ENCODE data around the gene AFG1L. TPM values are rescaled to one million over a fixed set of nuclear protein-coding genes. Genes with fewer than 3 reads are reported as not detected.

The AFG1L gene
- total and polyA plus RNA-seq, 2 experiments from 2014 or later: 4.1 to 8.7 TPM

DNA sequence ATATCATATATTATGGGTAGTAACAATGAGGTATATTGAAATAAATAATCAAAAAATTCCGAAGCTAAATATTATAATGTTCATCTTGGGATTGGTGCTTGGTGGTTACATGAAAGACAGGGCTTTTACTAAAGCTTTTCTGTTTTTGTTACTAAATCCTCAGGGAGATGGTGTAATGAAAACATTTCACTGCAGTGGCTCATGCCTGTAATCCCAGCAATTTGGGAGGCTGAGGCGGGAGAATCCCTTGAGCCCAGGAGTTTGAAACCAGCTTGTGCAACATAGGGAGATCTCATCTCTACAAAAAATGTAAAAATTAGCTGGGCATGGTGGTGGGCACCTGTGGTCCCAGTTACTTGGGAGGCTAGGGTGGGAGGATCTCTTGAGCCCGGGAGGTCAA, 42.9 kb downstream of the AFG1L start:
- ATAC-seq (no peak), DNase-seq (ENCODE audit: low spot score) (no peak)
- Histone ChIP-seq H3K4me1 (ENCODE audit: insufficient read depth) (peaks cover 9% of the 10 kb centered on the region; the same call in 1 of the 2 replicates), H3K36me3 (ENCODE audit: insufficient read depth) (no peaks in the 10 kb centered on the region), H3K9me2 (ENCODE audit: insufficient read depth) (no peaks in the 10 kb centered on the region), H3F3A (replicated peaks; ENCODE audit: low read depth) (no peaks in the 10 kb centered on the region), H3K4me2 (no peak overlapping the region), H2AFZ (no peak overlapping the region), H3K27me3 (ENCODE audit: insufficient read depth) (no peaks in the 10 kb centered on the region), H3K4me3 (no peak overlapping the region), H3K79me2 (replicated peaks; ENCODE audit: insufficient read depth) (no peaks in the 10 kb centered on the region), H3K27ac (ENCODE audit: low read depth) (no peak overlapping the region), H4K20me1 (replicated peaks; ENCODE audit: insufficient read depth) (0 out of 2 replicates have a peak, but pooled peaks cover 4% of the 10 kb centered on the region)
- H3K36me3 Mint-ChIP-seq (ENCODE audit: low read depth): no peaks in the 10 kb centered on the region
- H3K27me3 Mint-ChIP-seq (ENCODE audit: insufficient read depth, low read depth, poor library complexity): peaks cover 4% of the 10 kb centered on the region
- TF ChIP-seq ZNF331 (CRISPR knock-in tag; IDR thresholded peaks at IDR 0.05; ENCODE audit: low read depth) (no peak), EZH2 (IDR thresholded peaks at IDR 0.05; ENCODE audit: low read depth, unreplicated experiment) (no peak), POLR2AphosphoS5 (IDR thresholded peaks at IDR 0.05; ENCODE audit: low read depth) (no peak)
- TF ChIP-seq, protein P1, sequence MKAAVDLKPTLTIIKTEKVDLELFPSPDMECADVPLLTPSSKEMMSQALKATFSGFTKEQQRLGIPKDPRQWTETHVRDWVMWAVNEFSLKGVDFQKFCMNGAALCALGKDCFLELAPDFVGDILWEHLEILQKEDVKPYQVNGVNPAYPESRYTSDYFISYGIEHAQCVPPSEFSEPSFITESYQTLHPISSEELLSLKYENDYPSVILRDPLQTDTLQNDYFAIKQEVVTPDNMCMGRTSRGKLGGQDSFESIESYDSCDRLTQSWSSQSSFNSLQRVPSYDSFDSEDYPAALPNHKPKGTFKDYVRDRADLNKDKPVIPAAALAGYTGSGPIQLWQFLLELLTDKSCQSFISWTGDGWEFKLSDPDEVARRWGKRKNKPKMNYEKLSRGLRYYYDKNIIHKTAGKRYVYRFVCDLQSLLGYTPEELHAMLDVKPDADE (IDR thresholded peaks at IDR 0.05): no peak
- TF ChIP-seq, protein P2, sequence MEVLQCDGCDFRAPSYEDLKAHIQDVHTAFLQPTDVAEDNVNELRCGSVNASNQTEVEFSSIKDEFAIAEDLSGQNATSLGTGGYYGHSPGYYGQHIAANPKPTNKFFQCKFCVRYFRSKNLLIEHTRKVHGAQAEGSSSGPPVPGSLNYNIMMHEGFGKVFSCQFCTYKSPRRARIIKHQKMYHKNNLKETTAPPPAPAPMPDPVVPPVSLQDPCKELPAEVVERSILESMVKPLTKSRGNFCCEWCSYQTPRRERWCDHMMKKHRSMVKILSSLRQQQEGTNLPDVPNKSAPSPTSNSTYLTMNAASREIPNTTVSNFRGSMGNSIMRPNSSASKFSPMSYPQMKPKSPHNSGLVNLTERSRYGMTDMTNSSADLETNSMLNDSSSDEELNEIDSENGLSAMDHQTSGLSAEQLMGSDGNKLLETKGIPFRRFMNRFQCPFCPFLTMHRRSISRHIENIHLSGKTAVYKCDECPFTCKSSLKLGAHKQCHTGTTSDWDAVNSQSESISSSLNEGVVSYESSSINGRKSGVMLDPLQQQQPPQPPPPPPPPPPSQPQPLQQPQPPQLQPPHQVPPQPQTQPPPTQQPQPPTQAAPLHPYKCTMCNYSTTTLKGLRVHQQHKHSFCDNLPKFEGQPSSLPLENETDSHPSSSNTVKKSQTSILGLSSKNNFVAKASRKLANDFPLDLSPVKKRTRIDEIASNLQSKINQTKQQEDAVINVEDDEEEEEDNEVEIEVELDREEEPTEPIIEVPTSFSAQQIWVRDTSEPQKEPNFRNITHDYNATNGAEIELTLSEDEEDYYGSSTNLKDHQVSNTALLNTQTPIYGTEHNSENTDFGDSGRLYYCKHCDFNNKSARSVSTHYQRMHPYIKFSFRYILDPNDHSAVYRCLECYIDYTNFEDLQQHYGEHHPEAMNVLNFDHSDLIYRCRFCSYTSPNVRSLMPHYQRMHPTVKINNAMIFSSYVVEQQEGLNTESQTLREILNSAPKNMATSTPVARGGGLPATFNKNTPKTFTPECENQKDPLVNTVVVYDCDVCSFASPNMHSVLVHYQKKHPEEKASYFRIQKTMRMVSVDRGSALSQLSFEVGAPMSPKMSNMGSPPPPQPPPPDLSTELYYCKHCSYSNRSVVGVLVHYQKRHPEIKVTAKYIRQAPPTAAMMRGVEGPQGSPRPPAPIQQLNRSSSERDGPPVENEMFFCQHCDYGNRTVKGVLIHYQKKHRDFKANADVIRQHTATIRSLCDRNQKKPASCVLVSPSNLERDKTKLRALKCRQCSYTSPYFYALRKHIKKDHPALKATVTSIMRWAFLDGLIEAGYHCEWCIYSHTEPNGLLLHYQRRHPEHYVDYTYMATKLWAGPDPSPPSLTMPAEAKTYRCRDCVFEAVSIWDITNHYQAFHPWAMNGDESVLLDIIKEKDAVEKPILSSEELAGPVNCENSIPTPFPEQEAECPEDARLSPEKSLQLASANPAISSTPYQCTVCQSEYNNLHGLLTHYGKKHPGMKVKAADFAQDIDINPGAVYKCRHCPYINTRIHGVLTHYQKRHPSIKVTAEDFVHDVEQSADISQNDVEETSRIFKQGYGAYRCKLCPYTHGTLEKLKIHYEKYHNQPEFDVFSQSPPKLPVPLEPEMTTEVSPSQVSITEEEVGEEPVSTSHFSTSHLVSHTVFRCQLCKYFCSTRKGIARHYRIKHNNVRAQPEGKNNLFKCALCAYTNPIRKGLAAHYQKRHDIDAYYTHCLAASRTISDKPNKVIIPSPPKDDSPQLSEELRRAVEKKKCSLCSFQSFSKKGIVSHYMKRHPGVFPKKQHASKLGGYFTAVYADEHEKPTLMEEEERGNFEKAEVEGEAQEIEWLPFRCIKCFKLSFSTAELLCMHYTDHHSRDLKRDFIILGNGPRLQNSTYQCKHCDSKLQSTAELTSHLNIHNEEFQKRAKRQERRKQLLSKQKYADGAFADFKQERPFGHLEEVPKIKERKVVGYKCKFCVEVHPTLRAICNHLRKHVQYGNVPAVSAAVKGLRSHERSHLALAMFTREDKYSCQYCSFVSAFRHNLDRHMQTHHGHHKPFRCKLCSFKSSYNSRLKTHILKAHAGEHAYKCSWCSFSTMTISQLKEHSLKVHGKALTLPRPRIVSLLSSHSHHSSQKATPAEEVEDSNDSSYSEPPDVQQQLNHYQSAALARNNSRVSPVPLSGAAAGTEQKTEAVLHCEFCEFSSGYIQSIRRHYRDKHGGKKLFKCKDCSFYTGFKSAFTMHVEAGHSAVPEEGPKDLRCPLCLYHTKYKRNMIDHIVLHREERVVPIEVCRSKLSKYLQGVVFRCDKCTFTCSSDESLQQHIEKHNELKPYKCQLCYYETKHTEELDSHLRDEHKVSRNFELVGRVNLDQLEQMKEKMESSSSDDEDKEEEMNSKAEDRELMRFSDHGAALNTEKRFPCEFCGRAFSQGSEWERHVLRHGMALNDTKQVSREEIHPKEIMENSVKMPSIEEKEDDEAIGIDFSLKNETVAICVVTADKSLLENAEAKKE (CRISPR knock-in tag; IDR thresholded peaks at IDR 0.05): no peak
- H3K9me3 Mint-ChIP-seq: no peaks in the 10 kb centered on the region
- no peaks in the 10 kb centered on the region for H3K4me1 Mint-ChIP-seq
- no peak overlapping the region for H3K4me3 Mint-ChIP-seq
- H3K27ac Mint-ChIP-seq: no peak overlapping the region

DNA sequence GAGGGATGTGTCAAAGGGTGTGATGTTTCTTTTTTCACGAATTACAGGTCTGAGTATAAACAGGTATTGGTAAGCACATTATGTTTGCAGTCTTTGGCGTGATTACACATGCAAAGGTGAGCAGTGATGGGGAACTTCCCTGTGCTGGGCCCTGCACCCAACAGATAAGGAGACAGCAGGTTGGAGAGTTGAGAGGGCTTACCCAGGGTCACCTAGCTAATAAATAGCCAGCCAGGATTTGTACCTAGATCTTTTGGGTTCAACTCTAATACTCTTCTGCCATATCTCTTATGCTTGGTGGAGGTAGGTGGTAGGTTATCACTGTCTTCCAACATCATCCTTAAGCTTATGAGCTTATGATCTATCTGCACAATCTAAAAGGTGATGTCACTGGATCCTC, 46.5 kb downstream of the AFG1L start:
- Histone ChIP-seq H4K20me1 (replicated peaks; ENCODE audit: insufficient read depth) (0 out of 2 replicates have a peak, but pooled peaks cover 4% of the 10 kb centered on the region), H3K9me2 (ENCODE audit: insufficient read depth) (no peaks in the 10 kb centered on the region), H3K4me1 (ENCODE audit: insufficient read depth) (peaks cover 9% of the 10 kb centered on the region; the same call in 1 of the 2 replicates), H3K27me3 (ENCODE audit: insufficient read depth) (no peaks in the 10 kb centered on the region), H3F3A (replicated peaks; ENCODE audit: low read depth) (no peaks in the 10 kb centered on the region), H3K4me2 (no peak overlapping the region), H3K27ac (ENCODE audit: low read depth) (no peak overlapping the region), H3K79me2 (replicated peaks; ENCODE audit: insufficient read depth) (no peaks in the 10 kb centered on the region), H3K4me3 (no peak overlapping the region), H3K36me3 (ENCODE audit: insufficient read depth) (no peaks in the 10 kb centered on the region), H2AFZ (no peak overlapping the region)
- ATAC-seq (no peak), DNase-seq (ENCODE audit: low spot score) (no peak)
- no peaks in the 10 kb centered on the region for H3K9me3 Mint-ChIP-seq
- H3K36me3 Mint-ChIP-seq (ENCODE audit: low read depth): no peaks in the 10 kb centered on the region
- peaks cover 4% of the 10 kb centered on the region for H3K27me3 Mint-ChIP-seq (ENCODE audit: insufficient read depth, low read depth, poor library complexity)
- no peak overlapping the region for H3K27ac Mint-ChIP-seq
- H3K4me3 Mint-ChIP-seq: no peak overlapping the region
- no peaks in the 10 kb centered on the region for H3K4me1 Mint-ChIP-seq
- TF ChIP-seq, protein P1 (IDR thresholded peaks at IDR 0.05): no peak
- no peak for TF ChIP-seq EZH2 (IDR thresholded peaks at IDR 0.05; ENCODE audit: low read depth, unreplicated experiment)
- TF ChIP-seq, protein P3, sequence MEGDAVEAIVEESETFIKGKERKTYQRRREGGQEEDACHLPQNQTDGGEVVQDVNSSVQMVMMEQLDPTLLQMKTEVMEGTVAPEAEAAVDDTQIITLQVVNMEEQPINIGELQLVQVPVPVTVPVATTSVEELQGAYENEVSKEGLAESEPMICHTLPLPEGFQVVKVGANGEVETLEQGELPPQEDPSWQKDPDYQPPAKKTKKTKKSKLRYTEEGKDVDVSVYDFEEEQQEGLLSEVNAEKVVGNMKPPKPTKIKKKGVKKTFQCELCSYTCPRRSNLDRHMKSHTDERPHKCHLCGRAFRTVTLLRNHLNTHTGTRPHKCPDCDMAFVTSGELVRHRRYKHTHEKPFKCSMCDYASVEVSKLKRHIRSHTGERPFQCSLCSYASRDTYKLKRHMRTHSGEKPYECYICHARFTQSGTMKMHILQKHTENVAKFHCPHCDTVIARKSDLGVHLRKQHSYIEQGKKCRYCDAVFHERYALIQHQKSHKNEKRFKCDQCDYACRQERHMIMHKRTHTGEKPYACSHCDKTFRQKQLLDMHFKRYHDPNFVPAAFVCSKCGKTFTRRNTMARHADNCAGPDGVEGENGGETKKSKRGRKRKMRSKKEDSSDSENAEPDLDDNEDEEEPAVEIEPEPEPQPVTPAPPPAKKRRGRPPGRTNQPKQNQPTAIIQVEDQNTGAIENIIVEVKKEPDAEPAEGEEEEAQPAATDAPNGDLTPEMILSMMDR (conservative IDR thresholded peaks at IDR 0.05; ENCODE audit: low read depth in 2 of 2): no peak

All from GM23338 (cell line).